Loucy (cell line): ENCODE results near the gene ASPHD1.
A peak's percentile ranks its signal among the peaks of the same experiment; 100 is the strongest.

ENCODE experiments used
- H2AFZ ChIP-seq: fragments of 200-600 bp; sonication (generic); 2 replicates; pipeline ENCODE4 v1.6.0; 2016; ENCODE audit warnings: antibody characterized with exemption, mild to moderate bottlenecking, low read length, moderate library complexity
- H3F3A ChIP-seq: fragments of 200-600 bp; 2 replicates; pipeline ENCODE4 v1.6.0; 2016; ENCODE audit warnings: antibody characterized with exemption, low read depth, mild to moderate bottlenecking
- H3K27me3 ChIP-seq: fragments of 200-600 bp; sonication (generic); 2 replicates; pipeline ENCODE4 v1.6.1; 2014; ENCODE audit warnings: low read length, mild to moderate bottlenecking; ENCODE audit not compliant: insufficient read depth, poor library complexity, severe bottlenecking
- H3K36me3 ChIP-seq: fragments of 200-600 bp; sonication (generic); 2 replicates; pipeline ENCODE4 v1.6.1; 2016; ENCODE audit warnings: low read length; ENCODE audit not compliant: insufficient read depth
- H3K4me1 ChIP-seq: fragments of 200-600 bp; sonication (generic); 2 replicates; pipeline ENCODE4 v1.5.1; 2014; ENCODE audit warnings: low read length, mild to moderate bottlenecking; ENCODE audit not compliant: insufficient read depth, poor library complexity, severe bottlenecking
- H3K4me2 ChIP-seq: fragments of 200-600 bp; sonication (generic); 2 replicates; pipeline ENCODE4 v1.6.0; 2014; ENCODE audit warnings: antibody characterized with exemption, low read length, low read depth, mild to moderate bottlenecking; ENCODE audit not compliant: poor library complexity, severe bottlenecking
- H3K4me3 ChIP-seq: fragments of 200-600 bp; sonication (generic); 2 replicates; pipeline ENCODE4 v1.5.1; 2014; ENCODE audit warnings: low read length, mild to moderate bottlenecking, mixed read lengths; ENCODE audit not compliant: poor library complexity, severe bottlenecking
- H3K79me2 ChIP-seq: fragments of 200-600 bp; sonication (generic); 2 replicates; pipeline ENCODE4 v1.6.1; 2014; ENCODE audit warnings: low read length; ENCODE audit not compliant: insufficient read depth
- H3K9ac ChIP-seq: fragments of 200-600 bp; sonication (generic); 2 replicates; pipeline ENCODE4 v1.6.0; 2014; ENCODE audit warnings: mild to moderate bottlenecking, low read depth, low read length, moderate library complexity; ENCODE audit not compliant: poor library complexity, severe bottlenecking
- H3K9me2 ChIP-seq: fragments of 200-600 bp; sonication (generic); replicated peaks from 2 replicates; pipeline ENCODE4 v1.6.1; 2016; ENCODE audit warnings: low read depth, low read length, mixed read lengths
- H3K9me3 ChIP-seq: fragments of 200-600 bp; sonication (generic); 2 replicates; pipeline ENCODE4 v1.6.1; 2014; ENCODE audit warnings: mild to moderate bottlenecking, antibody characterized with exemption, low read length, low read depth; ENCODE audit not compliant: insufficient read depth
- H4K20me1 ChIP-seq: fragments of 200-600 bp; sonication (generic); 2 replicates; pipeline ENCODE4 v1.6.0; 2014; ENCODE audit warnings: antibody characterized with exemption, low read length, mild to moderate bottlenecking; ENCODE audit not compliant: insufficient read depth, poor library complexity, severe bottlenecking
- CTCF ChIP-seq: fragments of 200-600 bp; sonication (generic); conservative IDR thresholded peaks from 2 replicates; pipeline ENCODE4 v1.5.1; 2014; ENCODE audit warnings: mild to moderate bottlenecking, antibody characterized with exemption, low read length
- EZH2phosphoT487 ChIP-seq: fragments of 200-600 bp; IDR thresholded peaks from 2 replicates; pipeline ENCODE4 v1.6.1; 2018; ENCODE audit warnings: antibody characterized with exemption, mild to moderate bottlenecking, moderate library complexity, borderline replicate concordance

The ASPHD1 gene

DNA sequence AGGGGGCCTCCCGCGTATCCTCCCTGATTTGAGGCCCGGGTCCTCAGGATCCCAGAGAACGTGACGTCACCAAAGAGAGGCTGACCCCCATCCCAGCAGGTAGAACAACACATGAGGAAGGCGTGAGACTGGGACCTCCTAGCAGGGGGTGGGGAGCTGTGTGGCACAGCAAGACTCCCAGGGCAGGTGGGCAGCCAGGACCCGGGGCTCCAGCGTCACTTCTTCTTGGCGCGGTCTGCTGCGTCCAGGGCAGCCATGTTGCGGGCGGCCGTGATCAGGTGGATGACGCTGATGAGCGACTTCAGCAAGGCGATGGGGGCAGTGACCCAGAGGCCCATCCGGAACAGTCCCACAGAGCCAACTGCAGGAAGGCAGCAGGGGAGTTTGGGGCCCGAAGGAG lies 41.3 kb upstream of the ASPHD1 start:
- no peaks in the 10 kb centered on the region for H3K9me3 ChIP-seq
- H3K27me3 ChIP-seq = no peaks in the 10 kb centered on the region
- H3K4me3 ChIP-seq = no peak overlapping the region
- H3K4me1 ChIP-seq = peaks cover 13% of the 10 kb centered on the region
- H3K9me2 ChIP-seq = no peaks in the 10 kb centered on the region
- no peak overlapping the region for H3K4me2 ChIP-seq
- H2AFZ ChIP-seq = no peak overlapping the region
- no peaks in the 10 kb centered on the region for H3F3A ChIP-seq
- no peak for TF ChIP-seq EZH2phosphoT487
- no peak for TF ChIP-seq CTCF
- H3K9ac ChIP-seq = no peak overlapping the region
- H3K36me3 ChIP-seq = no peaks in the 10 kb centered on the region; the same call in 1 of the 2 replicates
- H3K79me2 ChIP-seq = peaks cover 23% of the 10 kb centered on the region
- peaks cover 6% of the 10 kb centered on the region for H4K20me1 ChIP-seq

DNA sequence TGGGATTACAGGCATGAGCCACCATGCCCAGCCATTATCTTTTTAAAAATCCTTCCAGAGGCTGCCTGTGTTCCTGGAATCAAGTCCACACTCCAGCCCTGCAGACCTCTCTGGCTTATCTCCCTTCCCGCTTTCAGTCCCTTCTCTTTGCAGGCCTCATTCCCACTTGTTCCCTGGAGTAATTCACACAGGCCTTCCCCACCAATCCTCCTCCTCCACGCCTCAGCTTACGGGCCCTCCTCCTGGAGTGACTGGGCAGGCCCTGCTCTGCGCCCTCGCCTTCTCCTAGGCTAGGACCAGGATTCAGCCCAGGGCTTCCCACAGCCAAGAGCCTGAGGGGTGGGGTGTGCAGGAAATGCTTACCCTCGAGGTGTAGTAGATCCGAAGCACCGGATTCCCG lies 40.1 kb upstream of the ASPHD1 start:
- H3K9me3 ChIP-seq = no peaks in the 10 kb centered on the region
- H3K4me1 ChIP-seq = peaks cover 13% of the 10 kb centered on the region
- H2AFZ ChIP-seq = no peak overlapping the region
- H3K9me2 ChIP-seq = no peaks in the 10 kb centered on the region
- no peak overlapping the region for H3K9ac ChIP-seq
- H3F3A ChIP-seq = no peaks in the 10 kb centered on the region
- H3K27me3 ChIP-seq = no peaks in the 10 kb centered on the region
- H3K79me2 ChIP-seq = peaks cover 23% of the 10 kb centered on the region
- peaks cover 6% of the 10 kb centered on the region for H4K20me1 ChIP-seq
- H3K4me3 ChIP-seq = no peak overlapping the region
- no peaks in the 10 kb centered on the region; the same call in 1 of the 2 replicates for H3K36me3 ChIP-seq
- peak overlapping the region; percentile 97 for H3K4me2 ChIP-seq
- TF ChIP-seq CTCF (no peak), EZH2phosphoT487 (no peak)

DNA sequence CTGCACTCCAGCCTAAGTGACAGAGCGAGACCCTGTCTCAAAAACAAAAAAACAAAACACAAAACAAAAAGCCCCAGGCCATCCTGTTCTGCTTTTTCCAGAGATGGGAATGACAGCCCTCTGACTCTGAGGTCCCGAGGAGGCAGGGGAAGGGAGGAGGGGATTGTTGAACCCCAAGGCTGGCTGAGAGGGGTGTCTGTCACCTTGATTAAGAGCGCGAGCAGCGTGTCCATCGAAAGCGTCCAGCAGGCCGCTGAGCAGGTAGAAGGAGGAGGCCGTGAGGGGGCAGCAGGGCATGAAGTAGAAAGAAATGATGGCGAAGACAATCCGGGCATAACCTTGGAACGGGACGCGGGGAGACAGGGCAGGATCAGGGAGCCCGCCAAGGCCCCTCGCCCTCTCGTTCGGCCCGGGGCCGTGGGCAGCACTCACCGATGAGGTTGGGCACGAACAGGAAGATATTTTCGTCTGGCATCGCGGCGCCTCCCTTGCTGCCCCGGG lies 37.9 kb upstream of the ASPHD1 start:
- peaks cover 23% of the 10 kb centered on the region for H3K79me2 ChIP-seq
- H2AFZ ChIP-seq = peak overlapping the region; percentile 92

More for the DNA sequence above, 37.9 kb upstream of the ASPHD1 start:
- TF ChIP-seq CTCF = no peak
- no peak for TF ChIP-seq EZH2phosphoT487
- Histone ChIP-seq H4K20me1 (peaks cover 6% of the 10 kb centered on the region), H3K9me3 (no peaks in the 10 kb centered on the region), H3K4me1 (peaks cover 13% of the 10 kb centered on the region), H3K36me3 (no peaks in the 10 kb centered on the region; the same call in 1 of the 2 replicates), H3K9me2 (no peaks in the 10 kb centered on the region), H3K9ac (peak overlapping the region; percentile 78), H3K4me2 (peak overlapping the region; percentile 97), H3K4me3 (peak overlapping the region; percentile 84), H3K27me3 (no peaks in the 10 kb centered on the region), H3F3A (no peaks in the 10 kb centered on the region)
